Skeletal muscle satellite cell (primary cell): ENCODE measurements around the gene ADARB2.

Experiments used
- H3K27me3 ChIP-seq: 2 replicates; pipeline ENCODE4 v1.7.0; 2013; ENCODE audit warnings: low read length; ENCODE audit not compliant: control insufficient read depth, insufficient read depth
- H3K36me3 ChIP-seq: 2 replicates; pipeline ENCODE4 v1.7.0; 2013; ENCODE audit warnings: mild to moderate bottlenecking, control low read depth, low read length; ENCODE audit not compliant: insufficient read depth
- H3K4me1 ChIP-seq: 2 replicates; pipeline ENCODE4 v1.7.0; 2013; ENCODE audit warnings: low read length; ENCODE audit not compliant: control insufficient read depth, insufficient read depth
- H3K4me2 ChIP-seq: 2 replicates; pipeline ENCODE4 v1.7.0; 2013; ENCODE audit warnings: mild to moderate bottlenecking, low read length
- H3K4me3 ChIP-seq: 2 replicates; pipeline ENCODE4 v1.7.0; 2013; ENCODE audit warnings: low read length
- H3K9ac ChIP-seq: 2 replicates; pipeline ENCODE4 v1.7.0; 2013; ENCODE audit warnings: mild to moderate bottlenecking, low read depth, low read length, moderate library complexity
- H3K9me3 ChIP-seq: replicated peaks from 2 replicates; pipeline ENCODE4 v1.7.0; 2013; ENCODE audit warnings: mild to moderate bottlenecking, control low read depth, low read length

ADARB2 gene

DNA sequence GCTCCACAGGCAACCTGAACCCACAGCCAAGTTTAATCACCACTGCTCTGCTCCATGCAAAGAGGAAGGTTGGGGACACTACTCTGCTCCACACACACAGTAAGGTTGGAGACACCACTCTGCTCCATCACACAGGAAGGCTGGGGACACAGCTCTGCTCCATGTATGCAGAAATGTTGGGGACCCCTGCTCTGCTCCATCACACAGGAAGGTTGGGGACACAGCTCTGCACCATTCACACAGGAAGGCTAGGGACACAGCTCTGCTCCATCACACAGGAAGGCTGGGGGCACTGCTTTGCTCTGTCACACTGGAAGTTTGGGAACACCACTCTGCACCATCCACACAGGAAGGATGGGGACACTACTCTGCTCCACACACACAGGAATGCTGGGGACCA is 14.8 kb upstream of the ADARB2 start:
- no peak overlapping the region for H3K4me3 ChIP-seq
- H3K4me1 ChIP-seq: no peaks in the 10 kb centered on the region
- no peaks in the 10 kb centered on the region for H3K27me3 ChIP-seq
- H3K9ac ChIP-seq: no peak overlapping the region
- H3K9me3 ChIP-seq: peaks cover 12% of the 10 kb centered on the region
- no peak overlapping the region for H3K4me2 ChIP-seq
- H3K36me3 ChIP-seq: no peaks in the 10 kb centered on the region

DNA sequence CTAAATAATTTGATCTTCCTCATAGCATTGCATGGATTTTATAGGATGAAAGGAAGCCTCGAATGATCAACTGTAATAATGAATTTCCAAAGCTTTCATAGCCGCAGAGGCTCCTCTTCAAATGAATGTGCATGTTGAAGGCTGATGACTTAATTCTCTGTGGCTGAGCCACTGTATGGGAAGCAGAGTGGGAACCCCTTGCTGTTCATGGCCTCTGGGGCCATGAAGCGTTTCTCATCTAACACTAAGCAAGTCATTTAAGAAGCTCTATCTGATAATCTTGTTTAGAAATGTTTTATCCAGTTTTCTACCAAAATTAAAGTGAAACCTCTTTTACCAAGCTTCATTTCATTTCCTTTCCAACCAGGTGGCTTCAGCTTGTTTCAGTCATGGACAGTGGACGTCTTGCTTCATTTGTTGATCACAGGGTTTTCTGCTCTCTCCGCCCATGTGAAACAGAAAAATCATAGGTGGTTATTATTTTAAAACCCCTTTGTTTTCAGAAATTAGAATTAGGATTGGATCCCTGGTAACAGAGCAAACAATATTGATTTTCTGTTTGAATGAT is 10.3 kb upstream of the ADARB2 start:
- Histone ChIP-seq H3K4me3 (no peak overlapping the region), H3K9me3 (peaks cover 16% of the 10 kb centered on the region), H3K4me2 (no peak overlapping the region), H3K27me3 (no peaks in the 10 kb centered on the region), H3K9ac (no peak overlapping the region), H3K4me1 (no peaks in the 10 kb centered on the region), H3K36me3 (no peaks in the 10 kb centered on the region)

DNA sequence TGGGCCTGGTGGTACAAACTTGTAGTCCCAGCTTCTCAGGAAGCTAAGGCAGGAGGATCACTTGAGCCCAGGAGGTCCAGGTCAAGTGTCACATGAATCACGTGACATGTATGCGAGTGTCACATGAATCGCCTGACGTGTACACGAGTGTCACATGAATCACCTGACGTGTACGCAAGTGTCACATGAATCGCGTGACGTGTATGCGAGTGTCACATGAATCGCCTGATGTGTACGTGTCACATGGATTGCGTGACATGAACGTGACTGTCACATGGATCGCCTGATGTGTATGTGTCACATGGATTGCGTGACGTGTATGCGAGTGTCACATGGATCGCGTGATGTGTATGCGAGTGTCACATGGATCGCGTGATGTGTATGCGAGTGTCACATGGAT is 9.5 kb upstream of the ADARB2 start:
- no peaks in the 10 kb centered on the region for H3K27me3 ChIP-seq
- H3K4me1 ChIP-seq: no peaks in the 10 kb centered on the region
- H3K36me3 ChIP-seq: no peaks in the 10 kb centered on the region
- H3K4me2 ChIP-seq: no peak overlapping the region
- peaks cover 11% of the 10 kb centered on the region for H3K9me3 ChIP-seq
- no peak overlapping the region for H3K9ac ChIP-seq
- H3K4me3 ChIP-seq: no peak overlapping the region

GRCh38 chr10:1745780-1746456 is 8.6 kb upstream of the ADARB2 start:
- Histone ChIP-seq H3K4me3 (no peak overlapping the region), H3K4me1 (no peaks in the 10 kb centered on the region), H3K27me3 (no peaks in the 10 kb centered on the region)

DNA sequence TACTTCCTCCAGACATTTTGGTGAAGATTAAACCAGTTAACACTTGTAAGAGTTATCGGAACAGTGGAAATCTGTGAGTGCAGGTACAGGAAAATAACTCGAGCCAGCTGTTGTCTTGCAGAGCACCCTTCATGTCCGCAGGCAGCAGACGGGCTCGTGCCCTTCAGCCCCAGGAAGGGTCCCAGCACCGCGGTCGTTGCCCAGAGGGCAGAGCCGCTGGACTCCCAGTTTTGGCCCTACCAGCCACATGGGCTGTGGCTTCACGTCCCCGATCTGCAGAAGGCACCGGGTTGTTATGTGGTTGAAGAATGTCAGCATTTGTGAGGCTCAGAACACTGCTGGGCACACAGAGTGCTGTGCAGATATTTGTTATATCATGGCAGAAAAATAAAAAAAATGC is 7.2 kb upstream of the ADARB2 start:
- no peak overlapping the region for H3K4me3 ChIP-seq
- H3K4me1 ChIP-seq: no peaks in the 10 kb centered on the region
- no peaks in the 10 kb centered on the region for H3K36me3 ChIP-seq
- H3K4me2 ChIP-seq: no peak overlapping the region
- H3K9me3 ChIP-seq: peaks cover 13% of the 10 kb centered on the region
- no peak overlapping the region for H3K9ac ChIP-seq
- no peaks in the 10 kb centered on the region for H3K27me3 ChIP-seq

More at GRCh38 chr10:1745780-1746456, 8.6 kb upstream of the ADARB2 start:
- Histone ChIP-seq H3K4me2 (no peak overlapping the region), H3K9ac (no peak overlapping the region), H3K9me3 (peaks cover 13% of the 10 kb centered on the region), H3K36me3 (no peaks in the 10 kb centered on the region)

- H3K4me2 ChIP-seq: no peak overlapping the region
- peaks cover 13% of the 10 kb centered on the region for H3K9me3 ChIP-seq
- no peaks in the 10 kb centered on the region for H3K4me1 ChIP-seq
- H3K4me3 ChIP-seq: no peak overlapping the region
- H3K9ac ChIP-seq: no peak overlapping the region
- no peaks in the 10 kb centered on the region for H3K36me3 ChIP-seq
- H3K27me3 ChIP-seq: no peaks in the 10 kb centered on the region
These were observed 5.8 kb upstream of the ADARB2 start for GRCh38 chr10:1743141-1743540.

- H3K4me3 ChIP-seq: no peak overlapping the region
- no peak overlapping the region for H3K4me2 ChIP-seq
- peaks cover 13% of the 10 kb centered on the region for H3K9me3 ChIP-seq
- no peaks in the 10 kb centered on the region for H3K4me1 ChIP-seq
- H3K9ac ChIP-seq: no peak overlapping the region
- H3K36me3 ChIP-seq: no peaks in the 10 kb centered on the region
- H3K27me3 ChIP-seq: no peaks in the 10 kb centered on the region
These were observed 4.1 kb upstream of the ADARB2 start for GRCh38 chr10:1741450-1741849.

DNA sequence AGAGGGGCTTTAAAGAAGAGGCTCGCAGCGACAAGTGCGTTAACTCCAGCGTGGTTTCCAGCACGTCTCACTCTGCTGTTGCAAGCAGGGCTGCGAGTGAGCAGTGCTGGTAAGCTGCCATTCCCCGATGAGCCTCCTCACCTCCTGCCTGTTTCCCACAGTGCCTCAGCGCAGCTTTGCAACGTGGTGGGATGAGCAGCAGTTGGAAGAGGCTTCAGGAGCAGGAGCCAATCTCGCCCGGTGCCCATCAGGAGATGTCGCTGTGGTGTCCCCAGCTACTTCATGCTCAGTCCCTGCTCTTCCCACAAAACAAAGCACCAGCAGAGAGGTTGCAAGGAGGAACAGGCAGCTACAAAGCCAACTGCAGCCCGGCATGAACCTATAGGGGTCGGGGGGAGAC is 2.4 kb upstream of the ADARB2 start:
- Histone ChIP-seq H3K4me1 (no peaks in the 10 kb centered on the region), H3K9ac (no peak overlapping the region), H3K4me2 (no peak overlapping the region), H3K27me3 (no peaks in the 10 kb centered on the region), H3K9me3 (peaks cover 4% of the 10 kb centered on the region), H3K36me3 (no peaks in the 10 kb centered on the region), H3K4me3 (no peak overlapping the region)

GRCh38 chr10:1738950-1739349 is 1.6 kb upstream of the ADARB2 start:
- H3K4me1 ChIP-seq: no peaks in the 10 kb centered on the region
- no peak overlapping the region for H3K4me3 ChIP-seq
- H3K27me3 ChIP-seq: no peaks in the 10 kb centered on the region
- H3K9me3 ChIP-seq: peaks cover 2% of the 10 kb centered on the region
- H3K9ac ChIP-seq: no peak overlapping the region
- no peak overlapping the region for H3K4me2 ChIP-seq
- no peaks in the 10 kb centered on the region for H3K36me3 ChIP-seq

DNA sequence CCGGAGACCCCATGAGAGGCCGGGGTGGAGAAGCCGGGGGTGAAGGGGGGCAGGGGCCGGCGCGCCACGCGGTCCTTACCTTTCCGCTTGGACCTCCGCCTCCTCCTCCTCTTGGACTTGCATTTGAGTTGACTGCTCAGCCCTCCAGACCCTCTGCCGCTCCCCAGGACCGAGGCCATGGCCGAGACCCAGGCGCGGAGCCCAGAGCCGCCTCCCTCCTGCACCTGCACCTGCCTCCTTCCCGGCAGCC is 428 bp downstream of the ADARB2 start:
- no peak overlapping the region for H3K9ac ChIP-seq

DNA sequence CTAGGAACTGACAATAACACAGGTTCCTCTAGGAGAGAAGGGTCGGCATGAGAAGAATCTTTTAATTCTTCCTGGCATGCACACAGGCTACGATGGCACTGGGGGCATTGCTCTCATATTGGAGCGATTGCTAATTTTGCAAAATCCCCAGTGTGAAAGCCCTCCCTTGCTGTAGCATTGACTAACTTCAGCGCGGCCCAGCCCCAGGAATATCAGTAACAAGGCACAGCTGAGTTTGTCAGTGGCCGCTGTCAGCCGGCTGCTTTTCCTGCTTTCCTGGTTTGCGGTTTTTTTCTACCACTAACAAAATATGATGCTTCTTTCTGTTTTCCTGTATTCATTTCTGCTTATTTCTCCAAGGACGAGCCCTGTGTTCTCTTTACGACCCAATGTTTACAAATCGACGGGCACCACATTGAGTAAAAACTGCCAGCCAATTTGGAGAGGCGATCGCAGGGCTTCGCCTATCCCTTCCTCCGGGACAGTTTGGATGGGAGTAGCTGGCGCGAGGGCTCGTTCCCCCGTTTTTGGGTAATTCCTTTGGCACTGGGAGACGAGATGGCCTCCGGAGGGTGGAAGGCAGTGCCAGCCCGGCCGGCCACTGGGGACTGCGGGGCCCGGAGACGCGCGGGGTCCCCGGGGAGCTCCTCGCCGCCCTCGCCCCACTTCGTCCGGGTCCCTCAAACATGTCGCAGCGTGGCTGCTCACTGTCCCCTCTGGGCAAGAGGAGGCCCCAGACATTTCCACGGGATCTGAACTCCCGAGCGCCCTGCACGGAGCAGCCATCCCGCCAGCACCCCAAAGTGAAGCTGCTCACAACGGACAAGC is 967 bp downstream of the ADARB2 start:
- H3K4me3 ChIP-seq: no peak overlapping the region
- no peaks in the 10 kb centered on the region for H3K4me1 ChIP-seq
- H3K27me3 ChIP-seq: no peaks in the 10 kb centered on the region
- no peaks in the 10 kb centered on the region for H3K9me3 ChIP-seq
- H3K4me2 ChIP-seq: no peak overlapping the region
- no peak overlapping the region for H3K9ac ChIP-seq
- H3K36me3 ChIP-seq: no peaks in the 10 kb centered on the region

More for the DNA sequence above, 428 bp downstream of the ADARB2 start:
- no peaks in the 10 kb centered on the region for H3K4me1 ChIP-seq
- H3K36me3 ChIP-seq: no peaks in the 10 kb centered on the region
- H3K27me3 ChIP-seq: no peaks in the 10 kb centered on the region
- H3K4me3 ChIP-seq: no peak overlapping the region
- no peak overlapping the region for H3K4me2 ChIP-seq
- H3K9me3 ChIP-seq: peaks cover 2% of the 10 kb centered on the region

DNA sequence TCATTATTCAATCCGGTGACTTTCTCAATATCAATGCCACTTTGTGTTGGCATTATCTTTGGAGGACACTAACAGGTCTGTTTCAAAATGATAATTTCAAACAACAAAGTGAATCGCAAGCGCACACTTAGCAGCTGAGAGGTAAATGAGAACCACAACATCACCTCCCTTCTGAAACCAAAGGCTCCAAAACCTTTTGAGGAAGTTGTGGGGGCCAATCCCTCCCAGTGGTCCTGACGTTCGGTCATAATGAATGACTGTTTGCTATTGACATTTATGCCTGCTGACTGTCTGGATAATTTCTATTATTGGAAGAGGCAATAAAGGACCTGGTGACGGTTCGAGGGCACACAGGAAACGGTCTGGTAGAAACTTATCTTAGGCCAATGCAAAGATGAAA is 1.8 kb downstream of the ADARB2 start:
- no peaks in the 10 kb centered on the region for H3K9me3 ChIP-seq
- no peaks in the 10 kb centered on the region for H3K36me3 ChIP-seq
- no peaks in the 10 kb centered on the region for H3K4me1 ChIP-seq
- H3K27me3 ChIP-seq: no peaks in the 10 kb centered on the region
- H3K9ac ChIP-seq: no peak overlapping the region
- no peak overlapping the region for H3K4me3 ChIP-seq
- H3K4me2 ChIP-seq: no peak overlapping the region
